SU-DHL-6 (cell line): Measurements from ENCODE around the gene CLEC16A.

Source experiments
- EZH2phosphoT487 ChIP-seq: fragments of 200-600 bp; sonication (generic), shearing (Covaris generic); conservative IDR thresholded peaks from 2 replicates; pipeline ENCODE4 v1.6.1; 2018; ENCODE audit warnings: mild to moderate bottlenecking, antibody characterized with exemption, low read length, moderate library complexity, mixed read lengths
- TF ChIP-seq, protein P1 (sequence below): fragments of 200-600 bp; sonication (generic); IDR thresholded peaks from one replicate; pipeline ENCODE4 v1.5.1; 2017; ENCODE audit warnings: antibody characterized with exemption, mild to moderate bottlenecking, low read length, moderate library complexity; ENCODE audit not compliant: insufficient read depth, poor library complexity, severe bottlenecking

DNA sequence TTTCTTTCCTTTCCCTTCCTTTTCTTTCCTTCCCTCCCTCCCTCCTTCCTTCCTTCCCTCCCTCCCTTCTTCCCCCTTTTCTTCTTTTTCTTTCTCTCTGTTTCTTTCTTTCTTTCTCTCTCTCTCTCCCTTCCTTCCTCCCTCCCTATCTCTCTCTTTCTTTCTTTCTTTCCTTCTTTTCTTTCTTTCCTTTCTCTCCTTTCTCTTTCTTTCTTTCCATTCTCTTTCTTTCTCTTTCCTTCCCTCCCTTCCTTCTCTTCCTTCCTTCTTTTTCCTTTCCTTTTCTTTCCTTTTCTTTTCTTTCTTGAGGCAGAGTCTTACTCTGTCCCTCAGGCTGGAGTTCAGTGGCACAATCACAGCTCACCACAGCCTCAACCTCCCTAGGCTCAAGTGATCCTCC, 33.1 kb upstream of the CLEC16A start:
- TF ChIP-seq, protein P1, sequence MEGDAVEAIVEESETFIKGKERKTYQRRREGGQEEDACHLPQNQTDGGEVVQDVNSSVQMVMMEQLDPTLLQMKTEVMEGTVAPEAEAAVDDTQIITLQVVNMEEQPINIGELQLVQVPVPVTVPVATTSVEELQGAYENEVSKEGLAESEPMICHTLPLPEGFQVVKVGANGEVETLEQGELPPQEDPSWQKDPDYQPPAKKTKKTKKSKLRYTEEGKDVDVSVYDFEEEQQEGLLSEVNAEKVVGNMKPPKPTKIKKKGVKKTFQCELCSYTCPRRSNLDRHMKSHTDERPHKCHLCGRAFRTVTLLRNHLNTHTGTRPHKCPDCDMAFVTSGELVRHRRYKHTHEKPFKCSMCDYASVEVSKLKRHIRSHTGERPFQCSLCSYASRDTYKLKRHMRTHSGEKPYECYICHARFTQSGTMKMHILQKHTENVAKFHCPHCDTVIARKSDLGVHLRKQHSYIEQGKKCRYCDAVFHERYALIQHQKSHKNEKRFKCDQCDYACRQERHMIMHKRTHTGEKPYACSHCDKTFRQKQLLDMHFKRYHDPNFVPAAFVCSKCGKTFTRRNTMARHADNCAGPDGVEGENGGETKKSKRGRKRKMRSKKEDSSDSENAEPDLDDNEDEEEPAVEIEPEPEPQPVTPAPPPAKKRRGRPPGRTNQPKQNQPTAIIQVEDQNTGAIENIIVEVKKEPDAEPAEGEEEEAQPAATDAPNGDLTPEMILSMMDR, result no peak
- no peak for TF ChIP-seq EZH2phosphoT487
